ENCODE measurements around the gene SLC24A3. TPM values are rescaled to one million over a fixed set of nuclear protein-coding genes. Genes with fewer than 3 reads are reported as not detected.

Gene SLC24A3
- total RNA-seq, 6 donors from 2014 or later: 6.3 to 10.8 (median 9.3) TPM

DNA sequence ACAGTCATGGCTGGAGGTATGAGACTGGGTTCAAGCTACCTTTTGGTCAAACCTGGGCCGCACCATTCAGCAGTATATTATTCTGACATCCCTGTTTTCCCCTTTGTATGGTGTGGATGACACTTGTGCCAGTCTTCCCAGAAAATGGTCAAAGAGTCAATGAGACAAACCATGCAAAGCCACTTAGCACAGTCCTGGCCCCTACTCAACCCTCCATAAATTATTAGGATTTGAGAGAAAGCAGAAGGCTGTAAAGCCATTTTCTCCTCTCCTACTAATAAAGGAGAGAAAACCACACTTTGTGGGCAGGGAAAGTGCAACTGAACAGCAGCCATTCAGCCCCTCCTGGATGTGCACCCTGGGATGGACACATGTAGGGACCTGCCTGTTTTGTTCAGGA lies 236.2 kb downstream of the SLC24A3 start:
- no peak for ATAC-seq (ENCODE audit: low FRiP score in 2 of 2)
- Histone ChIP-seq H3K4me3 (no peak overlapping the region), H3K27me3 (no peaks in the 10 kb centered on the region), H3K4me1 (peaks cover 0 to 7% (median 2%) of the 10 kb centered on the region in 4 donors), H3K9me3 (peaks cover 0 to 2% (median under 1%) of the 10 kb centered on the region in 4 donors), H3K36me3 (no peaks in the 10 kb centered on the region), H3K27ac (no peak overlapping the region)
- TF ChIP-seq POLR2AphosphoS5 (IDR thresholded peaks at IDR 0.05) (no peak), EP300 (IDR thresholded peaks at IDR 0.05) (no peak), POLR2A (IDR thresholded peaks at IDR 0.05) (no peak)
- TF ChIP-seq, protein P1, sequence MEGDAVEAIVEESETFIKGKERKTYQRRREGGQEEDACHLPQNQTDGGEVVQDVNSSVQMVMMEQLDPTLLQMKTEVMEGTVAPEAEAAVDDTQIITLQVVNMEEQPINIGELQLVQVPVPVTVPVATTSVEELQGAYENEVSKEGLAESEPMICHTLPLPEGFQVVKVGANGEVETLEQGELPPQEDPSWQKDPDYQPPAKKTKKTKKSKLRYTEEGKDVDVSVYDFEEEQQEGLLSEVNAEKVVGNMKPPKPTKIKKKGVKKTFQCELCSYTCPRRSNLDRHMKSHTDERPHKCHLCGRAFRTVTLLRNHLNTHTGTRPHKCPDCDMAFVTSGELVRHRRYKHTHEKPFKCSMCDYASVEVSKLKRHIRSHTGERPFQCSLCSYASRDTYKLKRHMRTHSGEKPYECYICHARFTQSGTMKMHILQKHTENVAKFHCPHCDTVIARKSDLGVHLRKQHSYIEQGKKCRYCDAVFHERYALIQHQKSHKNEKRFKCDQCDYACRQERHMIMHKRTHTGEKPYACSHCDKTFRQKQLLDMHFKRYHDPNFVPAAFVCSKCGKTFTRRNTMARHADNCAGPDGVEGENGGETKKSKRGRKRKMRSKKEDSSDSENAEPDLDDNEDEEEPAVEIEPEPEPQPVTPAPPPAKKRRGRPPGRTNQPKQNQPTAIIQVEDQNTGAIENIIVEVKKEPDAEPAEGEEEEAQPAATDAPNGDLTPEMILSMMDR (IDR thresholded peaks at IDR 0.05): no peak
- 100% methylated on average over 1 of the region's 1 CpG for WGBS, 2 donors
- no peak for DNase-seq

DNA sequence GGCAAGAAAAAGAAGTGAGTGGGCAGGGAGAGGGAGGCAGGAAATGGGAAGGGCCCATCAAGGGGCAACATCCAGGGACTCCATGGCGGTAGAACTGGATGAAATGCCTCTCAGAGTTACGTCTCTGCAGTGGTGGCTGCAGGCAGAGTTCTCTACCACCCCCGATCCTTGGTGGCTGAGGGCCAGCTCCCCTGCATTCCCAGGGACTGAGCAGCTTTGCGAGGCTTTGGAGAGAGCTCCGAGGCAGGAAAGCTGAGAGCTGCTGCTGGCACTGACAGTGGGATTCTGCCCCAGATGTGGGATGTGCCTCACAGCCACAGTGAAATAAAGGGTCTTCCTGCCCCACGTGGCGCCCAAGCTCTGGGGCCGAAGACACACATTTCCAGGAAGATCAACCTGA lies 236.6 kb downstream of the SLC24A3 start:
- 68 to 80% methylated on average over 7 to 8 of the region's 8 CpGs for WGBS, 2 donors
- no peak for TF ChIP-seq POLR2A (IDR thresholded peaks at IDR 0.05)
- TF ChIP-seq POLR2AphosphoS5 (IDR thresholded peaks at IDR 0.05): no peak
- no peak for TF ChIP-seq EP300 (IDR thresholded peaks at IDR 0.05)
- TF ChIP-seq, protein P1 (IDR thresholded peaks at IDR 0.05): no peak
- ATAC-seq (ENCODE audit: low FRiP score in 2 of 2) (no peak), DNase-seq (no peak)
- Histone ChIP-seq H3K27me3 (no peaks in the 10 kb centered on the region), H3K4me1 (peaks cover 0 to 9% (median 3%) of the 10 kb centered on the region in 4 donors), H3K27ac (no peak overlapping the region), H3K9me3 (no peaks in the 10 kb centered on the region), H3K4me3 (no peak overlapping the region), H3K36me3 (no peaks in the 10 kb centered on the region)

DNA sequence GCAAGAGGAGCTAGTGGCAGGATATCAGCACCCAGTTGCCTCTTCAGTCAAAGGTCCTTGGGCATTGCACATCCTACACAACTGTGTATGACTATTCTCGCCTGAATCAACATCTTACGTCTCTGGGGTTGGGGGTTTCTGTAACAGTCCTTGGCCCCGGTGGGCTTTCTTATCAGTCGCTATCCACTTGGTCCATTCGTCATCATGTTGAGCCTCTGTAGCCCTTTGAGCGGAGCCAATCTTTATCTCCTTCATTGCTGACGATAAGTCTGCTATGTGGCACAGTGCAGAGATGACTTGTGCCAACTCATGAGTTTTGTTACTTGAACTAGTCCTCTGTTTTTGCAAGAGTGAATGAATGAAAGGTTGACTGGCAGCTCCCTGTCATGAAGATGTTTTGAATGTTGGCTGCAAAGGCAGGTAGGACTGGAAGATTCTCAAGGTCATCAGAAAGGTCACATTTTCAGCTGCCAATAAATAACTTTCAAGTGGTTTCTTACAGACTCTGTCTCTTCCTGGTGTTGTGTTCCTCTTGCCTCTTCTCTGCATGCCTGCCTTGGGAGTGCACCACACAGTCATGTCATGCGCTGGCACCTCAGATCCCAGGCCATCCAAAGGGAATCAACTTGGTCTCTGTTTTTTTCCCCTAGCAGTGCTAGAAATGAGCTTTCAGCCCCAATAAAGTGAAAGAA lies 238.9 kb downstream of the SLC24A3 start:
- H3K27me3 ChIP-seq: no peaks in the 10 kb centered on the region
- no peak overlapping the region for H3K4me3 ChIP-seq
- no peaks in the 10 kb centered on the region for H3K9me3 ChIP-seq
- peaks cover 0 to 9% (median 3%) of the 10 kb centered on the region in 4 donors for H3K4me1 ChIP-seq
- ATAC-seq (ENCODE audit: low FRiP score in 2 of 2) (no peak), DNase-seq (no peak)
- WGBS, 2 donors: 67 to 76% methylated on average over 8 of the region's 8 CpGs
- no peaks in the 10 kb centered on the region for H3K36me3 ChIP-seq
- H3K27ac ChIP-seq: no peak overlapping the region
- TF ChIP-seq EP300 (IDR thresholded peaks at IDR 0.05) (no peak), POLR2AphosphoS5 (IDR thresholded peaks at IDR 0.05) (no peak), POLR2A (IDR thresholded peaks at IDR 0.05) (no peak)
- TF ChIP-seq, protein P1 (IDR thresholded peaks at IDR 0.05): no peak

DNA sequence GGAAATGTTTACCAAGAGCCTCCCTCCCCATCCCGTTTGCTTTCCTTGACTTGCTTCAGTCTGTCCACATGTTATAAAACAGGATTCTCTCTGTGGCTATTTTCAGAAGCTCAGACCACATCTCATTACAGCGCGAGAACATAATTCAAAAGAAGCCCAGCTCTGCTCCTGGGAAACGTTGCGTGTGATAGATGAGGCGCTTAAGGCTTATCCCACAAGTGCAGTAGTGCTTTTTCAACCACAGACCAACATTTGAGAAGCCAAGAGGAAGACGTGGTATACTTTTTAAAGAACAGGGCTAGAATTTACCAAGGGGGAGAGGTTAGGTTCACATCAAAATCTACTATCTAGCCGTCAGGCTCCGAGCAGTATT lies 239.5 kb downstream of the SLC24A3 start:
- Histone ChIP-seq H3K4me1 (peaks cover 0 to 9% (median 3%) of the 10 kb centered on the region in 4 donors), H3K27me3 (no peaks in the 10 kb centered on the region), H3K9me3 (no peaks in the 10 kb centered on the region), H3K36me3 (no peaks in the 10 kb centered on the region), H3K4me3 (no peak overlapping the region), H3K27ac (no peak overlapping the region)
- 49 to 60% methylated on average over 9 of the region's 9 CpGs for WGBS, 2 donors
- DNase-seq: no peak
- no peak for ATAC-seq (ENCODE audit: low FRiP score in 2 of 2)
- TF ChIP-seq EP300 (IDR thresholded peaks at IDR 0.05) (no peak), POLR2AphosphoS5 (IDR thresholded peaks at IDR 0.05) (no peak)
- TF ChIP-seq, protein P1 (IDR thresholded peaks at IDR 0.05): no peak

DNA sequence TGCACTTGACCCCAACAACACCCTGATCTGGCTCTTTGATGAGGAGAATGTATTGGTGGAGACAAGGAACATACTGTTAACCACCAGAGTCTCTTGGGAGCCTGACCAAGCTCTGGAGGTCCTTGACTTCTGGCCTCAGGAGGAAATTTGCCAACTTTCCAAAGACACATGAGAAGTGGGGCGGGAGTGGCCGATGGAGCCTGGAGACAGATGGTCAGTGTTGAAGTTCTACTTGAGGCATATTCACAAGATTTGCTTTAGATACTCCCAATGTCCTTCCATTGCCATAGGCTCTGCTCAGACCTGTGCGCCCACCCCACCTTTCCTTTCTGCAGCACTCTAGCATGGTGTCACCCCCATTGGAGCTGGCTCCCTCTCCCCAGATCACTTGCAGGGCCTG lies 241.0 kb downstream of the SLC24A3 start:
- TF ChIP-seq, protein P1 (IDR thresholded peaks at IDR 0.05): no peak
- TF ChIP-seq POLR2AphosphoS5 (IDR thresholded peaks at IDR 0.05) (no peak), EP300 (IDR thresholded peaks at IDR 0.05) (no peak), POLR2A (IDR thresholded peaks at IDR 0.05) (no peak)
- H3K27ac ChIP-seq: no peak overlapping the region
- no peak overlapping the region for H3K4me3 ChIP-seq
- no peak for DNase-seq
- no peaks in the 10 kb centered on the region for H3K9me3 ChIP-seq
- 80 to 89% methylated on average over 3 of the region's 3 CpGs for WGBS, 2 donors
- no peaks in the 10 kb centered on the region for H3K36me3 ChIP-seq
- H3K4me1 ChIP-seq: peaks cover 0 to 9% (median 3%) of the 10 kb centered on the region in 4 donors
- no peaks in the 10 kb centered on the region for H3K27me3 ChIP-seq
- peak in 1 of 2 donors; percentile 12 for ATAC-seq (ENCODE audit: low FRiP score in 2 of 2)

All from upper lobe of left lung (tissue), 6 donors.